ENCODE measurements around the gene LRMDA. TPM values are rescaled to one million over a fixed set of nuclear protein-coding genes. Genes with fewer than 3 reads are reported as not detected.

Gene LRMDA
- total RNA-seq, 4 donors from 2014 or later = 2.2 to 7.8 (median 4.5) TPM

DNA sequence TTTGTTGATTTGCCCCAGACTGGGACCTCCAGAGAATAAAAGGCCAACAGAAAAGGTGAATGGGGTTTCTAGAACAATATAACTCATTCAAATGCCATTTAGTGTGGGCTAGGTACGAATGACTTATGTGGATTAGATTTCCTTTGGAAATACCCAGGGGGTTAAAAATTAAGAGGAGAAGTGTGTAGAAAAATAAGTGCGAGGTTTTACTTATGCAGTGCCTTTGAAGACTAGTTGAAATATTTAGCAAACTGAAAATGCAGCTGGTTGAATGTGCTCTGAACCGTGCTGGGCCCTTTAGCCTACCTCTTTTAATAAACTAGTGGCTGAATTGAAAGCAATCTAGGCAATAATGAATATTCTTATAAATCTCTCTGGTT lies 180.6 kb downstream of the LRMDA start:
- H3K4me1 ChIP-seq = peaks cover 3 to 40% (median 13%) of the 10 kb centered on the region in 4 donors
- no peaks in the 10 kb centered on the region for H3K9me3 ChIP-seq
- no peaks in the 10 kb centered on the region for H3K27me3 ChIP-seq
- peak overlapping the region; percentile 25 to 63 (median 41) for H3K27ac ChIP-seq
- no peak for DNase-seq
- 67 to 70% methylated on average over 3 of the region's 3 CpGs for WGBS, 2 donors (ENCODE audit: low coverage in 1 of 2)
- intact Hi-C loops (cut with DNase I; ENCODE audit: low total_unique reads) (no loop called here), in situ Hi-C loops (cut with MboI; ENCODE audit: low pct_ligation_motif_present in 1 of 4, low pct_unique_long_range_greater_than_20kb in 1 of 4, low sequenced_read_pairs in 3 of 4) (no loop called here)
- no peaks in the 10 kb centered on the region for H3K36me3 ChIP-seq
- no peak overlapping the region for H3K4me3 ChIP-seq
- TF ChIP-seq POLR2A (IDR thresholded peaks at IDR 0.05) (no peak), POLR2AphosphoS5 (IDR thresholded peaks at IDR 0.05) (no peak), CTCF (IDR thresholded peaks at IDR 0.05) (no peak), EP300 (IDR thresholded peaks at IDR 0.05; ENCODE audit: low read depth) (no peak)

DNA sequence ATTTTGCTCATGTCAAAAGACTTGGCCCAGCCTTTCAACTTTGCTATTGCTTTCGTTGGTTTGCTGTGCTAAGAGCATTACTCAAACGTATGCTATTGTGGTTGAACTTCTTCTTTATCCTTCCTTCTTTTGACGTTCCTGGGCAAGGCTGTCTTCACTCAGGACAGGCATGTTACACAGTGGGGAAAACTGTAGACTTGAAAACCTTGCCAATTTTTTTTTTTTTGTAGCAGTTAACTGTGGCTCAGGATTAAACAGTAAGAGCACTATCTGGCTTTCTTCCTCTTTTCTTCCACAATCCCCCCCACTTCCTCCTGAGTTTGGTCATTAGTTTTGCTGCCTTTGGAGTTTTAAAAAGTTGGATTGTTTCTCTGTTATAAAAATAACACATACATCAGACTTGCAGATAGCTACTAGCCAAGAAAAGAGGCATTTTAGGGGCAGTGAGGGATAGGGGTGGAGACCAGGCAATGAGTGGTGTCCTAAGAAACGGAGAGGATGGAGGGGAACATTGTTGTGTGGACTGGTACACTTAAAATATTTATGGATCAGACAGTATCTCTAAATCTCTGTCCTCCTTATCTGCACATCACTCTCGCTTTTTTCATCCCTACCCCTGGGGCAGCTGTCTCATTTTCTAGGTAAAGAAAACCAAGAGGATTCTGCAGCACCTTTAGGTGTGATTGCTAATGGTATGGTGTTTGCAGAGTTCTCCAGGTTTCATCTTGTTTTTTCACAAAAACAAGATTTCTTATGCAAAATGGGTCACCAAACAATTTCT lies 181.7 kb downstream of the LRMDA start:
- intact Hi-C loops (cut with DNase I; ENCODE audit: low total_unique reads) = no loop called here
- Histone ChIP-seq H3K27me3 (no peaks in the 10 kb centered on the region), H3K4me1 (peaks cover 3 to 46% (median 13%) of the 10 kb centered on the region in 4 donors), H3K36me3 (no peaks in the 10 kb centered on the region), H3K27ac (peak overlapping the region in 1 of 4 donors; percentile 18), H3K4me3 (no peak overlapping the region), H3K9me3 (no peaks in the 10 kb centered on the region)
- in situ Hi-C loops (cut with MboI; ENCODE audit: low pct_ligation_motif_present in 1 of 4, low pct_unique_long_range_greater_than_20kb in 1 of 4, low sequenced_read_pairs in 3 of 4) = no loop called here
- TF ChIP-seq POLR2AphosphoS5 (IDR thresholded peaks at IDR 0.05) = peak in 1 of 3 donors; percentile 23
- TF ChIP-seq POLR2A (IDR thresholded peaks at IDR 0.05) = no peak
- TF ChIP-seq CTCF (IDR thresholded peaks at IDR 0.05) = no peak
- no peak for TF ChIP-seq EP300 (IDR thresholded peaks at IDR 0.05; ENCODE audit: low read depth)
- WGBS, 2 donors (ENCODE audit: low coverage in 1 of 2) = 36 to 37% methylated on average over 5 of the region's 5 CpGs
- no peak for DNase-seq

DNA sequence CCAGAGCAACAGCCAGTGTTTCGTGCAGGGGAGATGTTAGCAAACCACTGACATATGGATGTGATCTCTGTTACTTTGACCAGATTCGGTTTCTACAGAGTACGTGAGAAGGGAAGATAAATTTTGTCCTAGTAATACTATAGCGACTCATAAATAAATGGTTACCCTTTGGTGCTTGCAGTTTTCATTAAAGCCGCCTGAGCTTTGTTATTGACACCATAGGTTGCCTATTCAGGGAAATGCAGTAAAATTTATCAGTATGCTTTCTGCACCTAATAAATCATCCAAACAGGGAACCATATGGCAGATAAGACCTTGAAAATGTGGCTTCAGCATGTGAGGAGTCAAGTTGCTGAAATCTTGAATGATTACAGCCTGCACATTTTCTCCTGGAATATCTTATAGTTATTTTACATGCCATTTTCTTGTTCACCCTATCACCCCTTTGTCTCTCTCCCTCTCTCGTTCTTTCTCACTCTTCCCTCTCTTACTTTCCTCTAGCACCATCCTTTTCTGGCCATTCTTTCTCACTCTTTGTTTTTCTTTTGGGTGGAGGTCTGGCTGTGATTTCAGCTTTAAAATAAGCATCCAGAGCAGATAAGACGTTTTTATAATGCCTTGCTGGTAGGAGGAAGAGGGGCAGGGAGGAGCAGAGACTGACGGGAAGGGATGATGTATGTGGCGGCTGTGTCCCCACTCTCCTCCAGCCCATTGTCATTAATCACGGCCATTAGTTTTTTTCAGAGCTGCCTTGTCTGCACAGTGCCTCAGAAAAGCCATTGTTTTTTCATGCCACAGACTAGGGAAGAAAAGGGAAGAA lies 182.5 kb downstream of the LRMDA start:
- in situ Hi-C loops (cut with MboI; ENCODE audit: low pct_ligation_motif_present in 1 of 4, low pct_unique_long_range_greater_than_20kb in 1 of 4, low sequenced_read_pairs in 3 of 4) = no loop called here
- H3K4me1 ChIP-seq = peaks cover 3 to 46% (median 13%) of the 10 kb centered on the region in 4 donors
- H3K27ac ChIP-seq = no peak overlapping the region
- no peak overlapping the region for H3K4me3 ChIP-seq
- no peaks in the 10 kb centered on the region for H3K36me3 ChIP-seq
- no peak for TF ChIP-seq CTCF (IDR thresholded peaks at IDR 0.05)
- no peak for TF ChIP-seq POLR2AphosphoS5 (IDR thresholded peaks at IDR 0.05)
- no peak for TF ChIP-seq EP300 (IDR thresholded peaks at IDR 0.05; ENCODE audit: low read depth)
- TF ChIP-seq POLR2A (IDR thresholded peaks at IDR 0.05) = no peak
- no peaks in the 10 kb centered on the region for H3K27me3 ChIP-seq
- 67 to 80% methylated on average over 4 to 10 of the region's 10 CpGs for WGBS, 2 donors (ENCODE audit: low coverage in 1 of 2)
- intact Hi-C loops (cut with DNase I; ENCODE audit: low total_unique reads) = no loop called here
- H3K9me3 ChIP-seq = no peaks in the 10 kb centered on the region
- no peak for DNase-seq

- in situ Hi-C loops (cut with MboI; ENCODE audit: low pct_ligation_motif_present in 1 of 4, low pct_unique_long_range_greater_than_20kb in 1 of 4, low sequenced_read_pairs in 3 of 4) = no loop called here
These were observed 184.7 kb downstream of the LRMDA start for GRCh38 chr10:75616076-75616475.

More at GRCh38 chr10:75616076-75616475, 184.7 kb downstream of the LRMDA start:
- no peaks in the 10 kb centered on the region for H3K27me3 ChIP-seq
- H3K27ac ChIP-seq = no peak overlapping the region
- WGBS, 2 donors (ENCODE audit: low coverage in 1 of 2) = 90 to 100% methylated on average over 3 of the region's 3 CpGs
- DNase-seq = no peak
- no peak for TF ChIP-seq EP300 (IDR thresholded peaks at IDR 0.05; ENCODE audit: low read depth)
- no peak for TF ChIP-seq POLR2A (IDR thresholded peaks at IDR 0.05)
- TF ChIP-seq POLR2AphosphoS5 (IDR thresholded peaks at IDR 0.05) = no peak
- TF ChIP-seq CTCF (IDR thresholded peaks at IDR 0.05) = no peak
- no peaks in the 10 kb centered on the region for H3K36me3 ChIP-seq
- no peaks in the 10 kb centered on the region for H3K9me3 ChIP-seq
- H3K4me3 ChIP-seq = no peak overlapping the region
- intact Hi-C loops (cut with DNase I; ENCODE audit: low total_unique reads) = no loop called here
- peaks cover 3 to 41% (median 9%) of the 10 kb centered on the region in 4 donors for H3K4me1 ChIP-seq

All from transverse colon (tissue), 4 donors.